Measurements from ENCODE around the gene PDE4A.
"Not testable (repeated sequence)": the region's sequence is repeated elsewhere in the genome, so short reads cannot be mapped to it uniquely, and the experiment has no call there.

Gene PDE4A

DNA sequence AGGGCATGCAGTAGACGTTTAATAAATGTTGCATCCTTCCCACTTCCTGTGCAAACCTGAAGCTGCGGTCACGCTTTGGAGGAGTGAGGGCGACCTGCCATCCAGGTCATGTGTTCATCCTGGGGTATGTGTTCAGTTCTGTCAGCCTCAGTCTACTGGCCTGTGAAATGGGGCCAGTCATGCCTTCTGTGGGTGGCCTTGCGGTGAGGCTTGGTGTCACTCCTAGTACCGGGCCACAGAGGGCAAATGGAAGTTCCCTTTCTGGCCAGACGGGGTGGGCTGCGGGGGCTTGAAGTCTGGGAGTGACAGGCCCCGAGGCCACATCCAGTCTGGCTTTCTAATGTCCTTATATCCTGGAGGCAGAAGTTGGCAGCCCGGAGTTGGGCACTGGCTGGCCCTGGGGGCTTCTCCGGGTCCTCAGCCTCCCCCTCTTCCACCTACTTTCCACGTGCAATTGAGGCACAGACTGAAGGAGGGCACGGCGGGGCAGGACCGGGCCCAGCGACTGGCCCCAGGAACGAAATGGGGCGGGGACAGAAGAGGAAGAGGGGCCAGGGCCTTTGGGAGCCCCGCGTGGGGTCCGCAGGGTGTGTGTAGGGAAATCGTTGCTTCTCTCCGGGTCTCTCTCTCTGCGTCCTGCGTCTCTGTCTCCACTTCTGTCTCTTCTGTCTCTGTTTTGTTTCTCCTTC is 11.1 kb downstream of the PDE4A start:
- Mint-ChIP-seq H3K27me3 (peaks cover 15% of the 10 kb centered on the region), H3K4me3 (peak overlapping the region; percentile 88), H3K36me3 (no peaks in the 10 kb centered on the region), H3K27ac (peak overlapping the region; percentile 95), H3K9me3 (no peaks in the 10 kb centered on the region), H3K4me1 (peaks cover 71% of the 10 kb centered on the region)
- ATAC-seq: peak; percentile 46

- peak overlapping the region; percentile 95 for H3K27ac Mint-ChIP-seq
- peak; percentile 72 for ATAC-seq
- peaks cover 15% of the 10 kb centered on the region for H3K27me3 Mint-ChIP-seq
- H3K4me1 Mint-ChIP-seq: peaks cover 66% of the 10 kb centered on the region
- H3K36me3 Mint-ChIP-seq: no peaks in the 10 kb centered on the region
- H3K4me3 Mint-ChIP-seq: peak overlapping the region; percentile 88
- H3K9me3 Mint-ChIP-seq: no peaks in the 10 kb centered on the region
These were observed 11.8 kb downstream of the PDE4A start for GRCh38 chr19:10431943-10432735.

GRCh38 chr19:10432736-10433130 is 12.4 kb downstream of the PDE4A start:
- peaks cover 15% of the 10 kb centered on the region for H3K27me3 Mint-ChIP-seq
- ATAC-seq: no peak
- H3K9me3 Mint-ChIP-seq: no peaks in the 10 kb centered on the region
- H3K4me3 Mint-ChIP-seq: peak overlapping the region; percentile 32
- peaks cover 60% of the 10 kb centered on the region for H3K4me1 Mint-ChIP-seq
- peak overlapping the region; percentile 95 for H3K27ac Mint-ChIP-seq
- H3K36me3 Mint-ChIP-seq: no peaks in the 10 kb centered on the region

DNA sequence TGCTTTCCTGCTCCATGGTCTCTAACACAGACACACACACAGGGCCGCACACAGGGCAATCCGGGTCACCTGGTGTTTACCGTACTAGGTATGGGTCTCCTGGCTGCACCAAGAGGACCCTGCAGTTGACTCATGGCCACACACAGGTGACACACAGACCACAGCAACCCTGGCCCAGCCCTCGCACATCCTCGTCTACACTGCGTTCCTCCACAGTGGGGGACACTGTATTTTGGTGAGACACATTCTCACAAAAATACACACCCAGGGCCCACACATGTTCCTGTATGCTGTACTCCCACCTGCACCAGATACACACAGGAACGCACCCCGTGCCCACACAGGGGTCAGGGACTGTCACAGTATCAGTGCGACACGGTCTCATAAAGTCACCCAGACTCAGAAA is 12.8 kb downstream of the PDE4A start:
- H3K27ac Mint-ChIP-seq: no peak overlapping the region
- no peaks in the 10 kb centered on the region for H3K36me3 Mint-ChIP-seq
- no peaks in the 10 kb centered on the region for H3K9me3 Mint-ChIP-seq
- no peak overlapping the region for H3K4me3 Mint-ChIP-seq
- H3K27me3 Mint-ChIP-seq: peaks cover 15% of the 10 kb centered on the region
- ATAC-seq: no peak
- H3K4me1 Mint-ChIP-seq: peaks cover 56% of the 10 kb centered on the region

DNA sequence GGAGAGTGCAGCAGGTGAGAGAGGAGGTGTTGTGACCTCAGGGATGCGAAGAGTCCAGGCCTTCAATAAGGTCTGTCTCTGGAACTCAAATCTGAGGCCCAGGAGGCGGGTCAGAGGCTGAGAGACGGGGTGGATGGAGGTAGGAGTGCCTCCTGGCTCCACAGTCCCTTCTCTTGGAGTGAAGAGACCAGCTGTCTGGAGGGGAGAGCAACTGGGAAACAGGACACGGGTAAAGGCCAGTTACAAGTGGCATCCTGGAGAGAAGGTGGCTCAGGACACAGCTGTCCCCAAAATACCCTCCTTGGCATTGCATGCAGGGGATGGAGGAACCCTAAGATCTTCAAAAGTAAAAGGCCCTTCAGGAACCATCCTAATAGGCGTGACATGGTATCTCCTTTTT is 19.2 kb downstream of the PDE4A start:
- Mint-ChIP-seq H3K4me1 (peaks cover 8% of the 10 kb centered on the region), H3K36me3 (no peaks in the 10 kb centered on the region), H3K27ac (no peak overlapping the region), H3K4me3 (no peak overlapping the region), H3K9me3 (no peaks in the 10 kb centered on the region), H3K27me3 (no peaks in the 10 kb centered on the region)
- no peak for ATAC-seq

- H3K36me3 Mint-ChIP-seq: peaks cover 3% of the 10 kb centered on the region
- H3K9me3 Mint-ChIP-seq: no peaks in the 10 kb centered on the region
- H3K27ac Mint-ChIP-seq: no peak overlapping the region
- peaks cover 18% of the 10 kb centered on the region for H3K4me1 Mint-ChIP-seq
- no peak overlapping the region for H3K4me3 Mint-ChIP-seq
- no peak for ATAC-seq
- no peaks in the 10 kb centered on the region for H3K27me3 Mint-ChIP-seq
These were observed 22.4 kb downstream of the PDE4A start for GRCh38 chr19:10442698-10443097.

GRCh38 chr19:10449037-10449436 is 28.7 kb downstream of the PDE4A start:
- H3K27ac Mint-ChIP-seq: no peak overlapping the region
- H3K4me1 Mint-ChIP-seq: peaks cover 22% of the 10 kb centered on the region
- H3K36me3 Mint-ChIP-seq: peaks cover 14% of the 10 kb centered on the region
- ATAC-seq: no peak
- no peak overlapping the region for H3K4me3 Mint-ChIP-seq
- H3K9me3 Mint-ChIP-seq: no peaks in the 10 kb centered on the region
- peaks cover 9% of the 10 kb centered on the region for H3K27me3 Mint-ChIP-seq

GRCh38 chr19:10450191-10450852 is 30.0 kb downstream of the PDE4A start:
- Mint-ChIP-seq H3K9me3 (no peaks in the 10 kb centered on the region), H3K27ac (no peak overlapping the region), H3K27me3 (peaks cover 9% of the 10 kb centered on the region), H3K4me1 (peaks cover 16% of the 10 kb centered on the region), H3K4me3 (no peak overlapping the region), H3K36me3 (peaks cover 14% of the 10 kb centered on the region)
- no peak for ATAC-seq

DNA sequence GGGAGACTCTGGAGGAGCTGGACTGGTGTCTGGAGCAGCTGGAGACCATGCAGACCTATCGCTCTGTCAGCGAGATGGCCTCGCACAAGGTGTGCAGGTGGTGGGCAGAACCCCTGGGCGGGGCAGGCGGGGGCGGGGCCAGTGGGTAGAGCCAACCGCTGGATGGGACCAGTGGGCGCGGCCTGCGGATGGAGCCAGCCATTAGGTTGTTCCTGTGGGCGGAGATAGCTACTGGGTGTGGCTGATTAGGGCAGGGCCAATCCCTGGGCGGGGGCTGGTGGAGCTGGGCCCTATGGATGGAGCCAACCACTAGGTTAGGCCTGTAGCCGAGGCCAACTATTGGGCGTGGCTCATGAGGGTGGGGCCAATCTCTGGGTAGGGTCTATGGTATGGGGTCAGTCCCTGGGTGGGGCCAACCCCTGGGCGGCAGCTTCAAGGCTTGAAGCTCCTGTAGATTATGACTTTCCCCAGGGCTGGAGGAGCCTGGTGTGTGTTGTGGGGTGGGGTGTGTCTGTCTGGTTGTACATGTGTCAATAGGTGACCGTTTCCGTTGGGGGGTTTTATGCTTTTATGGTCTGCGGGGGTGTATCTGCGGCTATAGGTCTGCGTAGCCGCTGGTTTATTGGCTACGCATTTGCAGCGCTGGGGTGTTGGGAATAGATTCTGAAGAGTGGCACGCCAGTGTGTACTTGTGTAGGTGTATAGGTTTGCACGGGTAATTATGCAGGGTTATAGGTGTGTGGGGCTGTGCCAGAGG is 30.7 kb downstream of the PDE4A start:
- no peaks in the 10 kb centered on the region for H3K9me3 Mint-ChIP-seq
- no peak for ATAC-seq
- no peak overlapping the region for H3K27ac Mint-ChIP-seq
- peaks cover 14% of the 10 kb centered on the region for H3K36me3 Mint-ChIP-seq
- H3K27me3 Mint-ChIP-seq: peaks cover 9% of the 10 kb centered on the region
- no peak overlapping the region for H3K4me3 Mint-ChIP-seq
- peaks cover 12% of the 10 kb centered on the region for H3K4me1 Mint-ChIP-seq

DNA sequence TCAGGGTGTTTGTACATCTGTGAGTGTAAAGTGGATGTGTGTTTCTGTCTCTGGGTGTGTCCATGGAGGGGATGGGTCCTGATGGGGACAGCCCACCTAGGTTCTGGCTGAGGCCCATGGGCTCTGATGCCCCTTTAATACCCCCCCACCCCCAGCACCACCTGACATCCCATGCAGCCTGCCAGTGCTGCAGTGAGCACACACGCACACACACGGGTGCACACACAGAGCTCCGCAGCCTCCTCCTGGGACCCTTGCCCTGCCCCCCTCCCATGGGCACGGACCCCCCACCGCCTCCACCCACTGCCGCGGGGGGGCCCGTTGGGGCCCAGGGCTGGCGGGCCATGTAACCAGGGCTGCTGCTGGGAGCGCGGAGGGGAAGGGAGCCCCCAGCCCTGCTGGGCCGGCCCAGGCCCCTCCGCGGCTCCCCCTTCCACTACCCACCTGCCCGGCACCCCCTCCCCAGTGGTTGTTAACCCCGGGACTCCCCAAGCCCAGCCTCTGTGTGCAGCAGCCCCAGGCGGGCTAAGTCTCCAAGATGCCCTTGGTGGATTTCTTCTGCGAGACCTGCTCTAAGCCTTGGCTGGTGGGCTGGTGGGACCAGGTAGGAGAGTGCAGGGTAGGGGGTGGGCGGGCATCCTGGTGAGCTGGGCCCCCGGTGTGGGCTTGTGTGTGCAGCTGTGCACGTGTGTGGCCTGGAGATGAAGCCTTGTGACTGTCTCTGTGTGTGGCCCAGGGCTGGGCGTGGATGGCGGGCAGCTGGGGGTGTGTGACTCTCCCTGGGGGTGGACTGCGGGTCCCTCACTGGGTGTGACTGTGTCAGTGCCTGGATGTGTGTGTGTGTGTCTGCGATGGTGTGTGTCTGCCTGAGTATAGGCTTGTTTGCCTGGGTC is 32.6 kb downstream of the PDE4A start:
- no peaks in the 10 kb centered on the region for H3K9me3 Mint-ChIP-seq
- peaks cover 9% of the 10 kb centered on the region for H3K27me3 Mint-ChIP-seq
- H3K4me1 Mint-ChIP-seq: peaks cover under 1% of the 10 kb centered on the region
- H3K36me3 Mint-ChIP-seq: peaks cover 8% of the 10 kb centered on the region
- peak; percentile 53 for ATAC-seq
- no peak overlapping the region for H3K27ac Mint-ChIP-seq
- H3K4me3 Mint-ChIP-seq: no peak overlapping the region

DNA sequence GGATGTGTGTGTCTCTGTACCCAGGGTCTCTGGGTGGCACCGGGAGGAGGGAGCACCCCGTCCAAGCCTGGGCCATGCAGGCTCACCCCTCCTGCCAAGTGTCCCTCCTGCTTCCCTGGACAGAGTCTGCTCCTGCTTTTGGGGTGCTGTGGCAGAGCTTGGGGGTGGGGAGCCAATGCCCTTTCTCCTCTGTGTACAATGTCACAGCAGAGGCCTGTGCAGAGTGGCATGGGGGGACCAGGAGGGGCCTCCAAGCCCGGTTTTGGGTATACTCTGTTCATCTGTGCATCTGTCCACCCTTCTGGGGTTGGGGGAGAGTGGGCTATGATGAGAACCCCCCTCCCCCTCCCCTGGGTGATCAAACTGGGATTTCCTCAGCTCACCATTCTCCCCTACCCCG is 33.5 kb downstream of the PDE4A start:
- H3K4me3 Mint-ChIP-seq: no peak overlapping the region
- H3K4me1 Mint-ChIP-seq: no peaks in the 10 kb centered on the region
- H3K27me3 Mint-ChIP-seq: peaks cover 9% of the 10 kb centered on the region
- peaks cover 3% of the 10 kb centered on the region for H3K36me3 Mint-ChIP-seq
- H3K9me3 Mint-ChIP-seq: no peaks in the 10 kb centered on the region
- no peak overlapping the region for H3K27ac Mint-ChIP-seq
- no peak for ATAC-seq

- no peaks in the 10 kb centered on the region for H3K36me3 Mint-ChIP-seq
- H3K4me3 Mint-ChIP-seq: no peak overlapping the region
- no peaks in the 10 kb centered on the region for H3K4me1 Mint-ChIP-seq
- H3K9me3 Mint-ChIP-seq: no peaks in the 10 kb centered on the region
- H3K27ac Mint-ChIP-seq: no peak overlapping the region
- H3K27me3 Mint-ChIP-seq: peaks cover 9% of the 10 kb centered on the region
- no peak for ATAC-seq
These were observed 33.9 kb downstream of the PDE4A start for GRCh38 chr19:10454267-10454666.

GRCh38 chr19:10458733-10459132 is 38.4 kb downstream of the PDE4A start:
- not testable (repeated sequence) for H3K27me3 Mint-ChIP-seq, H3K9me3 Mint-ChIP-seq, H3K36me3 Mint-ChIP-seq, ATAC-seq, H3K4me3 Mint-ChIP-seq, H3K27ac Mint-ChIP-seq
- peaks cover 18% of the 10 kb centered on the region for H3K4me1 Mint-ChIP-seq

DNA sequence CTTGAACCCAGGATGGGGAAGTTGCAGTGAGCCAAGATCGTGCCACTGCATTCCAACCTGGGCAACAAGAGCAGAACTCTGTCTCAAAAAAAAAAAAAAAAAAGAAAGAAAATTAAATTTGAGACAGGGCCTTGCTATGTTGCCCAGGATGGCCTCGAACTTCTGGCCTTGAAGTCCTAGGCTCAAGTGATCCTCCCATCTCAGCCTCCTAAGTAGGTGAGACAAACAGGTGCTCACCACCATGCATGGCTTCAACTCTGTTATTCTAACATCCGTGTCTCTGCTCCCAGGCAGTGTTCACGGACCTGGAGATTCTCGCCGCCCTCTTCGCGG is 40.3 kb downstream of the PDE4A start:
- H3K27ac Mint-ChIP-seq: no peak overlapping the region
- H3K4me3 Mint-ChIP-seq: peak overlapping the region; percentile 18
- H3K9me3 Mint-ChIP-seq: no peaks in the 10 kb centered on the region
- H3K27me3 Mint-ChIP-seq: no peaks in the 10 kb centered on the region
- H3K36me3 Mint-ChIP-seq: peaks cover 10% of the 10 kb centered on the region
- no peak for ATAC-seq
- peaks cover 18% of the 10 kb centered on the region for H3K4me1 Mint-ChIP-seq
